NB4 (cell line): Measurements from ENCODE around the gene LRRC4.

Experiments used
- CTCF ChIP-seq: IDR thresholded peaks from one replicate; pipeline ENCODE4 v1.5.1; 2012; ENCODE audit warnings: low read depth, low read length
- MYC ChIP-seq: IDR thresholded peaks from 2 replicates; pipeline ENCODE4 v1.6.1; 2011; ENCODE audit warnings: low read depth, low read length
- POLR2A ChIP-seq: IDR thresholded peaks from 2 replicates; pipeline ENCODE4 v1.6.1; 2011; ENCODE audit warnings: mild to moderate bottlenecking; ENCODE audit not compliant: insufficient read length; ENCODE audit errors: extremely low read depth

DNA sequence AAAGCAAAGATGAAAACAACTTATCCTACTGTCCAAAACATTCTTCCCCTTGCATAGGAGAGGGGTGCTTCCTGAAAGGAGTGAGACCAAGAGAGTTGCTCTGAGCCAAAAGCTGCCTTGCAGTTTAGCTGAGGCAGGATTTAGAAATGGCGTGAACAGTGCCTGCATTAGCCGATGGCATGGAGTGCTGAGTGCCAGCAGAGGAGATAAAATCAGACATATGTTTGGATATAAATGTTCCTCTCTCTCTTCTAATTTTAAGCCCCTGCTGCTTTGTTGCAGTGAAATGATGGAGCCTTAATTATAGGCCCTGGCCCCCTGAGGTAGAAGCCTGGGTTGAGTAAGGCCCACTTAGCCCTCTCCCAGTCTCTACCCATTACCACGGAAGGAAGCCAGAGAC is 7.1 kb downstream of the LRRC4 start:
- TF ChIP-seq CTCF, result no peak
- TF ChIP-seq MYC, result no peak
- TF ChIP-seq POLR2A, result no peak
